ENCODE measurements around the gene CSF3R.

The CSF3R gene

GRCh38 chr1:36528361-36529349, 45.9 kb upstream of the CSF3R start:
- Histone ChIP-seq H3K36me3 (replicated peaks) (no peaks in the 10 kb centered on the region), H3K27ac (no peak overlapping the region), H3K4me3 (ENCODE audit: low read depth, low read length) (no peak overlapping the region), H3K27me3 (replicated peaks) (no peaks in the 10 kb centered on the region)
- in situ Hi-C loops (cut with HindIII; ENCODE audit: low pct_ligation_motif_present, low sequenced_read_pairs): no loop called here
- TF ChIP-seq, protein P1, sequence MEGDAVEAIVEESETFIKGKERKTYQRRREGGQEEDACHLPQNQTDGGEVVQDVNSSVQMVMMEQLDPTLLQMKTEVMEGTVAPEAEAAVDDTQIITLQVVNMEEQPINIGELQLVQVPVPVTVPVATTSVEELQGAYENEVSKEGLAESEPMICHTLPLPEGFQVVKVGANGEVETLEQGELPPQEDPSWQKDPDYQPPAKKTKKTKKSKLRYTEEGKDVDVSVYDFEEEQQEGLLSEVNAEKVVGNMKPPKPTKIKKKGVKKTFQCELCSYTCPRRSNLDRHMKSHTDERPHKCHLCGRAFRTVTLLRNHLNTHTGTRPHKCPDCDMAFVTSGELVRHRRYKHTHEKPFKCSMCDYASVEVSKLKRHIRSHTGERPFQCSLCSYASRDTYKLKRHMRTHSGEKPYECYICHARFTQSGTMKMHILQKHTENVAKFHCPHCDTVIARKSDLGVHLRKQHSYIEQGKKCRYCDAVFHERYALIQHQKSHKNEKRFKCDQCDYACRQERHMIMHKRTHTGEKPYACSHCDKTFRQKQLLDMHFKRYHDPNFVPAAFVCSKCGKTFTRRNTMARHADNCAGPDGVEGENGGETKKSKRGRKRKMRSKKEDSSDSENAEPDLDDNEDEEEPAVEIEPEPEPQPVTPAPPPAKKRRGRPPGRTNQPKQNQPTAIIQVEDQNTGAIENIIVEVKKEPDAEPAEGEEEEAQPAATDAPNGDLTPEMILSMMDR (IDR thresholded peaks at IDR 0.05; ENCODE audit: low read depth, low read length, missing control alignments): peak; percentile 26
- DNase-seq: no peak

DNA sequence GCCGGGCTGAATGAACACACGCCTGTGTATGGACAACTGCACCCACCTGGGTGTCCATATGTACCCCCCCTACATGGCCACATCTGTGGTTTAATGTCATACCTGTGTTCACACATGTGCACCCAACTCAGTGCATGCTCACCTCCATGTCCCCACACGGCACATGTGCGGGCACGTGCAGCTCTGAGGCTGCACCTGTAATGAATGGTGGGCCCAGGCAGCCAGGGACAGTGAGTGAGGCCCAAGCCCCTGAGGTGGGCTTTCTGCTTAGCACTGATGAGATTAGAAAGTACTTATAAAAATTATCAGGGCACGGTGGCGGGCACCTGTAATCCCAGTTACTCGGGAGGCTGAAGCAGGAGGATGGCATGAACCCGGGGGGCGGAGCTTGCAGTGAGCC, 42.5 kb upstream of the CSF3R start:
- Histone ChIP-seq H3K27me3 (replicated peaks) (no peaks in the 10 kb centered on the region), H3K36me3 (replicated peaks) (no peaks in the 10 kb centered on the region), H3K27ac (no peak overlapping the region), H3K4me3 (ENCODE audit: low read depth, low read length) (no peak overlapping the region)
- in situ Hi-C loops (cut with HindIII; ENCODE audit: low pct_ligation_motif_present, low sequenced_read_pairs): no loop called here
- no peak for DNase-seq
- TF ChIP-seq, protein P1 (IDR thresholded peaks at IDR 0.05; ENCODE audit: low read depth, low read length, missing control alignments): no peak

DNA sequence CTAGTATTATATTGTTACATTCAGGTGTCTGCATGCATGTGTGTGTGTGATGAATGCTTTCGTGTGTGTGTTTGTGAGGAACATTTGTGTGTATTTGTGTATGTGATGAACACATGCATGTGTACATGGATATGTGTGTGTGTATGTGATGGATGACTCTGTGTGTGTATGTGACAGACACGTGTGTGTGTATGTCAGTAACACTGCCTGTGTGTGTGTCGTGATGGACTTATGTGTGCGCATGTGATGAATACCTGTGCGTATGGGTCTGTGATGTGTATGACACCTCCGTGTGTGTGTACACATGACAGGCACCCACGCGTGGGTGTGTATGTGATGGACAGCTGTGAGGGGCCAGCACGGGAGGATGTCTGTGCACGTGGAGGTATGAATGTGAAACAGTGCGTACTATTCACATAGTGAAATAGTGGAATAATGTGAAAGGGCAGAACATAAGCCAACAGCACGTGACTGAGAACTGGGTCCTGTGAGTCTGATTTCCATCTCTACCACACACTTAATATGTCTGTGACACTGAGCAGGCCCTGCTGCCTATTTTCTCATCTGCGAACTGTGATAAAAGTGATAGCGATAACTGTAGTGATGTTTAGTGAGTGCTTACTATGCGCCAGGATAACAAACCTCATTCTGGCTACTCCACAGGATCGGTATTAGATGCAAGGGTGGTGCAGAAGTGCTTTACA, 41.8 kb upstream of the CSF3R start:
- no peaks in the 10 kb centered on the region for H3K27me3 ChIP-seq (replicated peaks)
- TF ChIP-seq, protein P1 (IDR thresholded peaks at IDR 0.05; ENCODE audit: low read depth, low read length, missing control alignments): no peak
- no peak overlapping the region for H3K4me3 ChIP-seq (ENCODE audit: low read depth, low read length)
- no peak overlapping the region for H3K27ac ChIP-seq
- no peak for DNase-seq
- no peaks in the 10 kb centered on the region for H3K36me3 ChIP-seq (replicated peaks)
- in situ Hi-C loops (cut with HindIII; ENCODE audit: low pct_ligation_motif_present, low sequenced_read_pairs): no loop called here

DNA sequence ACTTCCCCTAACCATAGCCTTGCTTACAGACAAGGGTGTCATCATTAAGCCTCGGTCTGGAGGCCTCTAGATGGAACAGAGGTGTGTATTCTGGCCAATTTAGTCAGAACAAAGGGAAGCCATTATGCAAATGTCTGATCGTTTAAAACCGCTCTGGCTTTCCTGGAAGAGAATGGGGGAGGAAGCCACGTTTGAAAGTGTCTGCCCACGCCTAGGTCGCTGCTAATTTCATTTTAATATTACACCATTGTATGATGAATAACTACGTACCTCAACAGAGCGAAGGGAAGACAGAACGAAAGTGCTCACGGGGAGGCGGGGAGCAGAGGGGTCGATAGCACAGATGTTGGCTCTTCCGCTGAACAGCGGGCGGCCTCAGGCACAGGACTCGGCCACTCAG, 41.1 kb upstream of the CSF3R start:
- TF ChIP-seq, protein P1 (IDR thresholded peaks at IDR 0.05; ENCODE audit: low read depth, low read length, missing control alignments): no peak
- Histone ChIP-seq H3K4me3 (ENCODE audit: low read depth, low read length) (no peak overlapping the region), H3K27ac (no peak overlapping the region), H3K27me3 (replicated peaks) (no peaks in the 10 kb centered on the region), H3K36me3 (replicated peaks) (no peaks in the 10 kb centered on the region)
- no peak for DNase-seq
- in situ Hi-C loops (cut with HindIII; ENCODE audit: low pct_ligation_motif_present, low sequenced_read_pairs): no loop called here

DNA sequence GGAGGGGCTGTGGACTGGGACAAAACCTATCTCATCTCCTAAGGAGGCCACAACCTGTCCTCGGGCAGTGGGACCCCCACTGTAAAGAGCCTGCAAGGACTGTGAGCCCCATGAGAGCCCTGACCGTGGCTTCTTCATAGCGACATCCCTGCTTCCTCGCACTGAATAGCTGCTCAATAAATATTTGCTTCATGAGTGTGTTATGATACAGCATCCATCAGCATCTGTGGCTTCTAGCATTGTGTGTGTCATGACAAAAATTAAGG, 40.5 kb upstream of the CSF3R start:
- Histone ChIP-seq H3K27ac (no peak overlapping the region), H3K36me3 (replicated peaks) (no peaks in the 10 kb centered on the region), H3K27me3 (replicated peaks) (no peaks in the 10 kb centered on the region), H3K4me3 (ENCODE audit: low read depth, low read length) (no peak overlapping the region)
- TF ChIP-seq, protein P1 (IDR thresholded peaks at IDR 0.05; ENCODE audit: low read depth, low read length, missing control alignments): no peak
- no peak for DNase-seq
- in situ Hi-C loops (cut with HindIII; ENCODE audit: low pct_ligation_motif_present, low sequenced_read_pairs): no loop called here
